Naive B cell (primary cell): ENCODE measurements around the gene MYH14. TPM values are rescaled to one million over a fixed set of nuclear protein-coding genes. Genes with fewer than 3 reads are reported as not detected.
A peak's percentile ranks its signal among the peaks of the same experiment; 100 is the strongest.

Source experiments
- ATAC-seq, 2 donors: fragments of 150-1000 bp; cut with Tn5 transposase; 2 replicates each; pipeline ENCODE4 v1.10.0; 2021; ENCODE audit warnings: low read depth in 2 of 2, mild to moderate bottlenecking in 2 of 2, moderate library complexity in 2 of 2
- DNase-seq: peaks from one replicate; pipeline ENCODE4 v3.0.0; 2022
- H3K27ac Mint-ChIP-seq, 6 donors: one replicate each; pipeline ENCODE4 v1.8.0; 2020 to 2022; ENCODE audit warnings: mild to moderate bottlenecking in 6 of 6, mixed read lengths in 6 of 6, moderate library complexity in 5 of 6, inconsistent platforms in 2 of 6
- H3K27me3 Mint-ChIP-seq, 3 donors: one replicate each; pipeline ENCODE4 v1.8.0; 2021 to 2022; ENCODE audit warnings: mixed read lengths in 3 of 3, mild to moderate bottlenecking in 1 of 3
- H3K36me3 Mint-ChIP-seq, 2 donors: one replicate each; pipeline ENCODE4 v1.8.0; 2020 to 2022; ENCODE audit warnings: mixed read lengths in 2 of 2, inconsistent platforms in 1 of 2, mild to moderate bottlenecking in 1 of 2
- H3K4me1 Mint-ChIP-seq, 3 donors: one replicate each; pipeline ENCODE4 v1.8.0; 2020 to 2022; ENCODE audit warnings: mixed read lengths in 3 of 3, inconsistent platforms in 1 of 3, mild to moderate bottlenecking in 1 of 3, moderate library complexity in 1 of 3
- H3K4me3 Mint-ChIP-seq, 8 donors: one replicate each; pipeline ENCODE4 v1.8.0; 2020 to 2022; ENCODE audit warnings: mild to moderate bottlenecking in 8 of 8, mixed read lengths in 8 of 8, moderate library complexity in 8 of 8, inconsistent platforms in 2 of 8
- H3K9me3 Mint-ChIP-seq, 7 donors: one replicate each; pipeline ENCODE4 v1.8.0; 2020 to 2022; ENCODE audit warnings: mixed read lengths in 7 of 7, mild to moderate bottlenecking in 5 of 7, inconsistent platforms in 2 of 7, moderate library complexity in 1 of 7
- polyA plus RNA-seq, 6 donors: library from polyadenylated mRNA; unstranded; fragments of 300-500 nt; fragmentation: Illumina TruSeq; gene quantifications; one replicate each; pipeline ENCODE4 v1.2.3, GENCODE V29; 2021; ENCODE audit warnings: low read depth in 6 of 6

MYH14 gene
- polyA plus RNA-seq, 6 donors from 2014 or later: not detected

DNA sequence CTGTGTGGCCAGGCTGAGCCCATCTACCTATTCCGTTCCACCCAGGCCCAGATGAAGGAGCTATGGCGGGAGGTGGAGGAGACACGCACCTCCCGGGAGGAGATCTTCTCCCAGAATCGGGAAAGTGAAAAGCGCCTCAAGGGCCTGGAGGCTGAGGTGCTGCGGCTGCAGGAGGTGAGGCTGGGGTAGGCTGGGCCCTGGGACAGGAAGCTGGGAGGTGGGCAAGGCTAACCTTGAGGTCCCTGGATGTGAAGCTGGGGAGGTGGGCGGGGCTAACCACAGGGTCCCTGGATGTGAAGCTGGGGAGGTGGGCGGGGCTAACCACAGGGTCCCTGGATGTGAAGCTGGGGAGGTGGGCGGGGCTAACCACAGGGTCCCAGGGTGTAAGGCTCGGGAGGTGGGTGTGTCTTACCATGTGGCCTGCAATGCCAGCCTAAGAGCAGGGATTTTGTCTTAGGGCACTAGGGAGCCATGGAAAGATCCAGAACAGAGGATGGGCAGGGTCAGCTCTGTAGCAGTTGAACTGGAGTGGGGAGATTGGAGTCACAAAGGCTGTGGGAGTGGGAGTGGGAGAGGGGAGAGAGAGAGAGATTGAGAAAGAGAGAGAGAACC is 88.9 kb downstream of the MYH14 start:
- H3K4me3 Mint-ChIP-seq: no peak overlapping the region

DNA sequence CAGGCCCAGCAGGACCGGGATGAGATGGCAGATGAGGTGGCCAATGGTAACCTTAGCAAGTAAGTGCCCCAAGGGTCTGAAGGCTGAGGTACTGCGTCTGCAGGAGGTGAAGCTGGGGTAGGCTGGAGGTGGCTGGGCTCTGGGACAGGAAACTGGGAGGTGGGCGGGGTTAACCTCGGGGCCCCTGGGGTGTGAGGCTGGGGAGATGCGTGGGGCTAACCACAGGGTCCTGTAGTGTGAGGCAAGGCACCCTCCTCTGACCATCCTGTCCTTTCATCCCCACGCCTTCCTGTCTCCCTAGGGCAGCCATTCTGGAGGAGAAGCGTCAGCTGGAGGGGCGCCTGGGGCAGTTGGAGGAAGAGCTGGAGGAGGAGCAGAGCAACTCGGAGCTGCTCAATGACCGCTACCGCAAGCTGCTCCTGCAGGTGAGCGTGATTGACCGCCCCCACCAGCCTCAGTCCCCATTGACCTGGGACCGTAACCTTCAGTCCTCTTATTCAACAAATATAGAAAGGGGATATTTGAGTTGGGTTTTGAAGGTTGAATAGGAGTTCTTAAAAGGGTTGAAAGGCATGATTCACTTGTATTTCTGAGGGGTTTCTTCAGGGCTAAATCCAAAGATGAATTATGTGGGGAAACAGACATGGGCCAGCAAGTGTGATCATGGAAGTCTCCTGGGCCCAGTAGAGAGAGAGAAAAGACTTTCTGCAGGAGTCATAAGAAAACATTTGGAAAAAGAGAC is 90.0 kb downstream of the MYH14 start:
- H3K27me3 Mint-ChIP-seq: peaks cover 12 to 73% (median 55%) of the 10 kb centered on the region in 3 donors
- no peak for ATAC-seq
- peaks cover 6 to 13% (median 8%) of the 10 kb centered on the region in 7 donors for H3K9me3 Mint-ChIP-seq

More for the DNA sequence above, 88.9 kb downstream of the MYH14 start:
- H3K4me1 Mint-ChIP-seq: peaks cover 0 to 9% (median 0%) of the 10 kb centered on the region in 3 donors
- peaks cover 0 to 52% of the 10 kb centered on the region in 2 donors for H3K36me3 Mint-ChIP-seq
- peaks cover 15 to 24% (median 17%) of the 10 kb centered on the region in 7 donors for H3K9me3 Mint-ChIP-seq
- ATAC-seq (no peak), DNase-seq (no peak)
- H3K27ac Mint-ChIP-seq: no peak overlapping the region
- H3K27me3 Mint-ChIP-seq: peaks cover 18 to 78% (median 66%) of the 10 kb centered on the region in 3 donors

DNA sequence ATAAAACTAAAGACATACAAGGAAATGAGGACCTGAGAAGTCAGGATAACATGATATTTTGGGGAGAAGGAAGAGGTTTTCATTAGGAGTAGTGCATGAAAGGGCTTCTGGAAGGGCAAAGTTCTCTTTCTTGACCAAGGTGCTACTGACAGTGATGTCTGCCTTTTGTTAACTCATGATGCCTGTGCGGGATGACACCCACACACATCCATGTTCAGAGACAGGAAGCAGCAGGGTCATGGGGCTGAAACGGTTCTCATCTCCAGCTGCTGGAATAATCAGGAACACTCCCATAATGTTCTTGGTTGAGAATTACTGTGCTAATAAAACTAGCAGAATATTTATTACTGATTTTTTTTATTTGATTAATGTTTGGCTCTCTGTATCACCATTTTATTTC is 96.6 kb downstream of the MYH14 start:
- Mint-ChIP-seq H3K4me3 (no peak overlapping the region), H3K27me3 (peaks cover 10 to 32% (median 17%) of the 10 kb centered on the region in 3 donors), H3K9me3 (peaks cover 2 to 14% (median 7%) of the 10 kb centered on the region in 7 donors), H3K27ac (no peak overlapping the region), H3K4me1 (no peaks in the 10 kb centered on the region), H3K36me3 (no peaks in the 10 kb centered on the region)
- DNase-seq (no peak), ATAC-seq (no peak)

More for the DNA sequence above, 90.0 kb downstream of the MYH14 start:
- no peak overlapping the region for H3K4me3 Mint-ChIP-seq
- H3K4me1 Mint-ChIP-seq: peaks cover 0 to 9% (median 0%) of the 10 kb centered on the region in 3 donors
- peaks cover 0 to 41% of the 10 kb centered on the region in 2 donors for H3K36me3 Mint-ChIP-seq
- no peak overlapping the region for H3K27ac Mint-ChIP-seq
- DNase-seq: no peak

DNA sequence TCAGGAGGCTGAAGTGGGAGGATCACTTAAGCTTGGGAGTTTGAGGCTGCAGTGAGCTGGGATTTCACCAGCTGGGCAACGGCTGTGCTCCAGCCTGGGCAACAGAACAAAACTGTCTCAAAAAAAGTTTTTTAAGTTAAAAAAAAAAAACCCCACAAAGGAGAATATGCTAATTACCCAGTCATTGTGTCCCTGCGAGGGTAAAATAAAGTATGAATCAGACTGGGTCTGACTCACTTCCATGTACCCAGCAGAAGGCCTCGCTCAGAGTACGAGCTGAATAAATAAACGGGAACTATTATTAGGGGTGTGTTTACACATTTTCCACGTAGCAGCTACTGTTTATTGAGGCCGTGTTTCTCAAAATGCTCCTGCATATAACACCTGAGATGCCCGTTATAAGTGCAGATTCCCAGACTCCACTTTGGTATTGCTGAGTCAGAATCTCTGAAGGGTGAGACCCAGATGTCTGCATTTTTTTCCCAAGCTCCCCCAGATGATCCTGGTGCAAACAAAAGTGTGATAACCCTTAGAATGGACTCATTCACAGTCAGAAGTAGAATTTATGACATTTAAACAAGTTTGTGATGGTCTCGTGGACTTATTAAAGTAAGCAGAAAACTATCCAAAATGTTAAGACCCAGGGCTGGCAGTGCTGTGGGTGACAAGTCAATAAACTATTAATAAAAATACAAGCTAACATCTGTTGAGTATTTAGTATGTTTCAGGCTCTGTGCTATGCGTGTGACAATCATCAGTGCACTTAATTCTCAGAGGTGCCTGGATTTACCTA is 97.6 kb downstream of the MYH14 start:
- Mint-ChIP-seq H3K9me3 (peaks cover 2 to 14% (median 8%) of the 10 kb centered on the region in 7 donors), H3K27ac (no peak overlapping the region), H3K36me3 (no peaks in the 10 kb centered on the region), H3K4me3 (no peak overlapping the region), H3K27me3 (peaks cover 13 to 37% (median 22%) of the 10 kb centered on the region in 3 donors), H3K4me1 (no peaks in the 10 kb centered on the region)
- ATAC-seq (no peak), DNase-seq (no peak)

- Mint-ChIP-seq H3K27me3 (peaks cover 17 to 36% (median 22%) of the 10 kb centered on the region in 3 donors), H3K4me3 (no peak overlapping the region), H3K9me3 (peaks cover 2 to 15% (median 8%) of the 10 kb centered on the region in 7 donors), H3K4me1 (no peaks in the 10 kb centered on the region), H3K36me3 (no peaks in the 10 kb centered on the region), H3K27ac (no peak overlapping the region)
- no peak for DNase-seq
- no peak for ATAC-seq
Observed at GRCh38 chr19:50301607-50301971, 98.2 kb downstream of the MYH14 start.

- Mint-ChIP-seq H3K27ac (no peak overlapping the region), H3K36me3 (peaks cover 4 to 11% of the 10 kb centered on the region in 2 donors), H3K4me3 (peak overlapping the region in 1 of 8 donors; percentile 67), H3K9me3 (peaks cover 9 to 35% (median 21%) of the 10 kb centered on the region in 7 donors), H3K27me3 (peaks cover 36 to 48% (median 39%) of the 10 kb centered on the region in 3 donors), H3K4me1 (no peaks in the 10 kb centered on the region)
- DNase-seq: no peak
- no peak for ATAC-seq
Observed at GRCh38 chr19:50303558-50303957, 100.1 kb downstream of the MYH14 start.

GRCh38 chr19:50308991-50309390 is 105.6 kb downstream of the MYH14 start:
- DNase-seq (no peak), ATAC-seq (no peak)
- Mint-ChIP-seq H3K36me3 (peaks cover 4 to 23% of the 10 kb centered on the region in 2 donors), H3K27me3 (peaks cover 43 to 86% (median 64%) of the 10 kb centered on the region in 3 donors), H3K9me3 (peaks cover 4 to 25% (median 13%) of the 10 kb centered on the region in 7 donors), H3K4me3 (no peak overlapping the region), H3K27ac (no peak overlapping the region), H3K4me1 (peaks cover 8 to 14% (median 11%) of the 10 kb centered on the region in 3 donors)

DNA sequence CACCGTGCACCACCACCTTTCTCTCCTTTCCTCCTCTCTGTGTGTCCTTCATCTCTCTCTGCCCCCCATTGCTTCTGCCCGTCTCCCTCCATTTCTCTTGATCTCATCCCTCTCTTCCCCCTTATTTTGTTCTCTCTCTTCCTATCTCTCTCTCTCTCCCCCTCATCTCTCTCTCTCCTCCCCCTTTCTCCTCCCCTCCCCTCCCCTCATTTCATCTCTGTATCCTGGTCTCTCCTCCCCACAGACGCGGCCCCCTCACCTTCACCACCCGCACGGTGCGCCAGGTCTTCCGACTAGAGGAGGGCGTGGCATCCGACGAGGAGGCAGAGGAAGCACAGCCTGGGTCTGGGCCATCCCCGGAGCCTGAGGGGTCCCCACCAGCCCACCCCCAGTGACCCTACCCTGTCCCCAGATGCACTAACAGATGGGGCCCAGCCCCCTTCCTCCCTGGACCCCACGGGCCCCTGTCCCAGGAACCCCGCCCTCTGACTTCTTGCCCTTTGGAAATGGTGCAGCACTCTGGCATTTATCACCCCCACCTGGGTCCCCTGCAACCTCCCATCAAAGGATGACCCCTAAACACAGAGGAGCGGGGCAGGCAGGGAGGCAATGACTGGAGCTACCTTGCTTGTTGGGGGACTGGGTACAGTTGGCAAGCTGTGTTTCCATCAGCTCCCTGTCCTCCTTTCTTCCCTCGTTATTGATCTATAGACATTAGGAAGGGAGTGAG is 106.1 kb downstream of the MYH14 start:
- Mint-ChIP-seq H3K36me3 (peaks cover 4 to 23% of the 10 kb centered on the region in 2 donors), H3K27ac (no peak overlapping the region), H3K4me1 (peaks cover 13 to 20% (median 15%) of the 10 kb centered on the region in 3 donors), H3K9me3 (peaks cover 4 to 25% (median 13%) of the 10 kb centered on the region in 7 donors), H3K27me3 (peaks cover 47 to 90% (median 65%) of the 10 kb centered on the region in 3 donors), H3K4me3 (no peak overlapping the region)
- DNase-seq: no peak
- ATAC-seq: no peak

GRCh38 chr19:50310759-50311465 is 107.5 kb downstream of the MYH14 start:
- Mint-ChIP-seq H3K36me3 (peaks cover 4 to 32% of the 10 kb centered on the region in 2 donors), H3K9me3 (peaks cover 5 to 23% (median 15%) of the 10 kb centered on the region in 7 donors), H3K4me1 (peaks cover 22 to 30% (median 23%) of the 10 kb centered on the region in 3 donors), H3K4me3 (no peak overlapping the region), H3K27ac (no peak overlapping the region), H3K27me3 (peaks cover 48 to 93% (median 69%) of the 10 kb centered on the region in 3 donors)
- ATAC-seq (no peak), DNase-seq (no peak)

- no peak overlapping the region for H3K4me3 Mint-ChIP-seq
- H3K36me3 Mint-ChIP-seq: peaks cover 4 to 32% of the 10 kb centered on the region in 2 donors
- peak overlapping the region in 1 of 6 donors; percentile 65 for H3K27ac Mint-ChIP-seq
- H3K4me1 Mint-ChIP-seq: peaks cover 23 to 36% (median 27%) of the 10 kb centered on the region in 3 donors
- H3K27me3 Mint-ChIP-seq: peaks cover 41 to 93% (median 72%) of the 10 kb centered on the region in 3 donors
- ATAC-seq (no peak), DNase-seq (no peak)
- peaks cover 8 to 21% (median 13%) of the 10 kb centered on the region in 7 donors for H3K9me3 Mint-ChIP-seq
Observed at GRCh38 chr19:50311723-50312635, 108.6 kb downstream of the MYH14 start.

DNA sequence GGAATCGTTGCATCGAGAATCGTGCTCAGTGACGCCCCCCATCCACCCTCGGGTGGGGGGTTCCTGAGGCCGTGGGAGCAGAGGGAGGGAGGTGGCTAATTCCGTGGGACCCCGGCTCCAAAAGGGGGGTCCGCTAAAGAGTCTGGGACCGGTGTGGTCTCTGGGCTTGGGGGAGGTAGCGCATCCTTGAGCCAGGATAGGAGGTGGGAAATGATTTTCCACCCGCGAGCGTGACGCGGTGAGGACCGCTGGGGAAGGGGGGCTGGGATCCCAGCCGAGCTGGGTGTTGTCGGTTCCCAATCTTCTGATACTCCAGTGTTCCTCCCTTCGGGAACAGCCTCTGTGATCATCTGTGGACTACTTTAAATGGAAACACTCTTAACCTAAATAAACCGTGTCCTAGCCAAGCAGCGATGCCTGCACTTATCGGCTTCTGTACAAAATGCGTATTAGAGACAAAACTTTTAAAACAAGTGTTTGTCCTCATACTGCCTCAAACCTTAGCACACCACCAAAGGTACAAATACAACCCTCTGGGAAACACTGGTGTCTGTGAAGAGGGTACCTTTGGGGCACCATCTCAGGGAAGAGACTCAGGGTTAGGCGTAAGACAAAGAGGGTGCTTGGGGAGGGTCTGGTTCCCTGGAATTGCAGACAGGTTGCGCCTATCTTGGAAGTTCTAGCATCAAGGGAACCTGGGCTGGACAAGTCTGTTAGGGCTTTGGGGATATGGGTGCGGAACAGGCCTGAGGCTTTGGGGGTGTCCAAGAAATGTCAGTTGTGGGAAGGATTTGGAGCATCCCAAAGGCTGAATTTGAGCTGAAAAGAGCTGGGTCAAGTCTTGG is 109.8 kb downstream of the MYH14 start:
- DNase-seq (no peak), ATAC-seq (no peak)
- Mint-ChIP-seq H3K27me3 (peaks cover 33 to 92% (median 61%) of the 10 kb centered on the region in 3 donors), H3K27ac (peak overlapping the region in 1 of 6 donors; percentile 17), H3K36me3 (peaks cover 0 to 25% of the 10 kb centered on the region in 2 donors), H3K9me3 (peaks cover 4 to 13% (median 6%) of the 10 kb centered on the region in 7 donors), H3K4me3 (peak overlapping the region in 3 of 8 donors; percentile 1 to 73 (median 23)), H3K4me1 (peaks cover 28 to 36% (median 34%) of the 10 kb centered on the region in 3 donors)
